ENCODE data around the gene WNT8B.

- TF ChIP-seq POLR2A (IDR thresholded peaks at IDR 0.05) (no peak), CTCF (IDR thresholded peaks at IDR 0.05) (no peak)
Observed at GRCh38 chr10:100496567-100496966, 33.8 kb downstream of the WNT8B start.

Data from esophagus squamous epithelium (tissue), 4 donors.